Keratinocyte (primary cell): Measurements from ENCODE around the gene CFAP57. TPM values are rescaled to one million over a fixed set of nuclear protein-coding genes. Genes with fewer than 3 reads are reported as not detected.
A peak's percentile ranks its signal among the peaks of the same experiment; 100 is the strongest.

Source experiments
- DNase-seq: peaks from one replicate; pipeline ENCODE4 v3.0.0-alpha.2; 2011; ENCODE audit warnings: low read depth, missing footprints, low spot score
- FAIRE-seq: peaks from 2 replicates; lab custom pipeline; 2011; peaks lifted over from hg19 to GRCh38; lab: Jason Lieb, UNC
- H2AFZ ChIP-seq: 2 replicates; pipeline ENCODE4 v1.6.0; 2012; ENCODE audit warnings: low read length, control low read depth, inconsistent platforms; ENCODE audit not compliant: control insufficient read depth
- H3K27ac ChIP-seq: 2 replicates; pipeline ENCODE4 v1.5.1; 2011; ENCODE audit warnings: low read length; ENCODE audit not compliant: control insufficient read depth, insufficient read depth
- H3K27me3 ChIP-seq: 3 replicates; pipeline ENCODE4 v1.6.0; 2011; ENCODE audit warnings: low read length; ENCODE audit not compliant: control insufficient read depth, insufficient read depth; ENCODE audit errors: extremely low read depth
- H3K36me3 ChIP-seq, 2 experiments: 2 replicates in 1 of 2; 3 replicates in 1 of 2; pipeline ENCODE4 v1.5.1; 2011; ENCODE audit warnings: low read length in 2 of 2, mild to moderate bottlenecking in 1 of 2; ENCODE audit not compliant: control insufficient read depth in 2 of 2, insufficient read depth in 2 of 2; ENCODE audit errors: extremely low read depth in 1 of 2
- H3K4me1 ChIP-seq: 3 replicates; pipeline ENCODE4 v1.5.1; 2011; ENCODE audit warnings: low read length; ENCODE audit not compliant: control insufficient read depth, insufficient read depth; ENCODE audit errors: extremely low read depth
- H3K4me2 ChIP-seq: 3 replicates; pipeline ENCODE4 v1.6.0; 2011; ENCODE audit warnings: low read depth, low read length; ENCODE audit not compliant: control insufficient read depth, insufficient read depth; ENCODE audit errors: extremely low read depth
- H3K4me3 ChIP-seq, 3 experiments: fragments of 200-600 bp in 1 of 3; sonication (generic) in 1 of 3; 2 replicates in 2 of 3; 3 replicates in 1 of 3; pipeline ENCODE4 v1.5.1; 2011 to 2016; ENCODE audit warnings: low read length in 3 of 3, mild to moderate bottlenecking in 3 of 3, control low read depth in 2 of 3, inconsistent platforms in 1 of 3, low read depth in 1 of 3, mixed read lengths in 1 of 3, mixed run types in 1 of 3, moderate library complexity in 1 of 3; ENCODE audit not compliant: control insufficient read depth in 2 of 3, insufficient read depth in 2 of 3; ENCODE audit errors: extremely low read depth in 1 of 3
- H3K79me2 ChIP-seq: 2 replicates; pipeline ENCODE4 v1.6.0; 2012; ENCODE audit warnings: low read length; ENCODE audit not compliant: control insufficient read depth, insufficient read depth
- H3K9ac ChIP-seq: 3 replicates; pipeline ENCODE4 v1.6.0; 2011; ENCODE audit warnings: low read length; ENCODE audit not compliant: control insufficient read depth, insufficient read depth; ENCODE audit errors: extremely low read depth
- H3K9me1 ChIP-seq: 3 replicates; pipeline ENCODE4 v1.6.0; 2011; ENCODE audit warnings: low read length; ENCODE audit not compliant: control insufficient read depth, insufficient read depth; ENCODE audit errors: extremely low read depth
- H3K9me3 ChIP-seq: 2 replicates; pipeline ENCODE4 v1.5.1; 2012; ENCODE audit warnings: low read depth, low read length; ENCODE audit not compliant: control insufficient read depth
- H4K20me1 ChIP-seq: 3 replicates; pipeline ENCODE4 v1.6.0; 2011; ENCODE audit warnings: low read length; ENCODE audit not compliant: control insufficient read depth, insufficient read depth; ENCODE audit errors: extremely low read depth
- EZH2 ChIP-seq: IDR thresholded peaks from one replicate; pipeline ENCODE4 v1.6.1; 2012; ENCODE audit warnings: inconsistent platforms, mild to moderate bottlenecking, low read length, moderate library complexity
- dilution Hi-C: fragments of 300-500 bp; cut with MboI; formaldehyde crosslinking; loops from one replicate; pipeline ENCODE4 v1.7.0; 2020; ENCODE audit warnings: low sequenced_read_pairs; ENCODE audit not compliant: extremely low pct_ligation_motif_present
- polyA plus RNA-seq, 5 experiments: library from polyadenylated mRNA; depleted of rRNA in 3 of 5; stranded (reverse) in 3 of 5; stranded (forward) in 1 of 5; unstranded in 1 of 5; fragments of >200 nt; gene quantifications; 1 replicate in 1 of 5; 2 replicates in 3 of 5; 3 replicates in 1 of 5; pipeline versions ENCODE4 v1.2.1 to v1.2.3, GENCODE V29; 2011 to 2012; ENCODE audit warnings: missing spikeins in 2 of 5, low read depth in 1 of 5, low replicate concordance in 1 of 5
- TF ChIP-seq, protein P1 (sequence below), 3 experiments: IDR thresholded peaks in 1 of 3; conservative IDR thresholded peaks in 1 of 3; optimal IDR thresholded peaks in 1 of 3; 2 replicates in 2 of 3; 3 replicates in 1 of 3; pipeline versions ENCODE3 to v1.5.1; 2011; ENCODE audit warnings: low read length in 3 of 3, mild to moderate bottlenecking in 3 of 3, moderate library complexity in 2 of 3, control low read depth in 1 of 3, inconsistent platforms in 1 of 3; ENCODE audit not compliant: insufficient read depth in 2 of 3; ENCODE audit errors: extremely low read depth in 1 of 3

CFAP57 gene
- polyA plus RNA-seq, 1 donor (not counting 4 experiments of a cell fraction or from before 2014, with no cell fraction given) = 0.39 TPM

DNA sequence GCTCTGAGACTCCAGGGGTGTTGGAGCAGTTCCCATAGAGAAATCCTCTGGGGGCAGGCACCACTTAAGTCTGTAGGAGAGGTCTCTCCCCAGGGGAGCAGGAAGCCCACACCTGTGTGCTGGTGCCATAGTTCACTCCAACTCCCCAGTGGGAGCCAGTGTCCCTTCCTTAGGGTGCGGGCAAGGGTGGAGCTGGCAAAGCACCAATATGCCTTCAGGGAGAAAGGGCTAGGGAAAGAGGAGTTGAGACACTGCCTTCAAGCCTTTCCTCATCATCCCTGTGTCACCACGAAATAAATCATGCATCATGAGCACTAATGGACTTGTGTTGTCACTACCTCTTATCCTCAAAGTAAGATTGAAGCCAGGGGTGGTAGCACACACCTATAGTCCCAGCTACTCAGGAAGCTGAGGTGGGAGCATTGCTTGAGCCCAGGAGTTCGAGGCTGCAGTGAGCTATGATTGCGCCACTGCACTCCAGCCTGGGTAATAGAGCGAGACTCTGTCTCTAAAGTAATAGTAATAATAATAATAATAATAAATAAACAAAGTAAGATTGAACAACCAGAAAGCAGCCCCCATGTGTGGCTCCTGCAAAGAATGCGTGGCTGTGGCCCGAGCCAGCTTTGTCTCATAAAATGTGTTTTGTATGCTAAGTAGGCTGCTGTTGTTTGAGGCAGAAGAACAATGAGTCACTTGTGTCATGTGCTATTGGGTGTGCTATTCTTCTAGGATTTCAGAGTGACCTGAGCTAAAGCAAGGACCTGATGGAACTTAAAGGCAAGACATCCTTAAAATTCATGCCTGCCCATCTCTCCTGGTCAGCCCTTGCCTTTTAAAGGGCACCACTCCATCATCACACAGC, 122.0 kb downstream of the CFAP57 start:
- Histone ChIP-seq H3K9ac (no peak overlapping the region), H3K9me3 (no peaks in the 10 kb centered on the region), H3K79me2 (no peaks in the 10 kb centered on the region), H3K4me3 (no peak overlapping the region), H3K27ac (no peak overlapping the region), H3K27me3 (no peaks in the 10 kb centered on the region), H3K4me1 (peaks cover 9% of the 10 kb centered on the region), H4K20me1 (no peaks in the 10 kb centered on the region), H3K36me3 (no peaks in the 10 kb centered on the region), H2AFZ (no peak overlapping the region), H3K4me2 (no peak overlapping the region), H3K9me1 (no peaks in the 10 kb centered on the region)
- FAIRE-seq (peak; percentile 41), DNase-seq (no peak)
- dilution Hi-C loops = no loop called here
- TF ChIP-seq, protein P1, sequence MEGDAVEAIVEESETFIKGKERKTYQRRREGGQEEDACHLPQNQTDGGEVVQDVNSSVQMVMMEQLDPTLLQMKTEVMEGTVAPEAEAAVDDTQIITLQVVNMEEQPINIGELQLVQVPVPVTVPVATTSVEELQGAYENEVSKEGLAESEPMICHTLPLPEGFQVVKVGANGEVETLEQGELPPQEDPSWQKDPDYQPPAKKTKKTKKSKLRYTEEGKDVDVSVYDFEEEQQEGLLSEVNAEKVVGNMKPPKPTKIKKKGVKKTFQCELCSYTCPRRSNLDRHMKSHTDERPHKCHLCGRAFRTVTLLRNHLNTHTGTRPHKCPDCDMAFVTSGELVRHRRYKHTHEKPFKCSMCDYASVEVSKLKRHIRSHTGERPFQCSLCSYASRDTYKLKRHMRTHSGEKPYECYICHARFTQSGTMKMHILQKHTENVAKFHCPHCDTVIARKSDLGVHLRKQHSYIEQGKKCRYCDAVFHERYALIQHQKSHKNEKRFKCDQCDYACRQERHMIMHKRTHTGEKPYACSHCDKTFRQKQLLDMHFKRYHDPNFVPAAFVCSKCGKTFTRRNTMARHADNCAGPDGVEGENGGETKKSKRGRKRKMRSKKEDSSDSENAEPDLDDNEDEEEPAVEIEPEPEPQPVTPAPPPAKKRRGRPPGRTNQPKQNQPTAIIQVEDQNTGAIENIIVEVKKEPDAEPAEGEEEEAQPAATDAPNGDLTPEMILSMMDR (optimal IDR thresholded peaks at IDR 0.05 in 1 of 3, IDR thresholded peaks at IDR 0.05 in 1 of 3, conservative IDR thresholded peaks at IDR 0.05 in 1 of 3; ENCODE audit: extremely low read depth in 1 of 3, insufficient read depth in 2 of 3, low read length in 3 of 3) = no peak
- no peak for TF ChIP-seq EZH2

DNA sequence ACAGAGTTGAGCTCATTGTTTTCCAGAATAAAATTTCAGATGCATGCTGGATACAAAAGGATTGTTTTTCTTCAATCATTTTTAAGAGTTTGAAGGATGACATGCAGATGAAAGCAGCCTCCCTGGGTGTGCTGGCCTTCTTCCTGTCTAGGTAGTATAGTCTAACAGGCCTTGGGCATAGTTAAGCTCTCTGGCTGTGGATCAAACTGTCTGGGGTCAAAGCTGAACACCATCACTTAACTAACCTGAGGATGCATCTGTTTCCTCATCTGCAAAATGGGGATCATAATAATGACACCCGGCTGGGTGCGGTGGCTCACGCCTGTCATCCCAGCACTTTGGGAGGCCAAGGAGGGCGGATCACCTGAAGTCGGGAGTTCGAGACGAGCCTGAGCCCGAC, 122.6 kb downstream of the CFAP57 start:
- H3K27ac ChIP-seq = no peak overlapping the region
- FAIRE-seq = no peak

More for the DNA sequence above, 122.6 kb downstream of the CFAP57 start:
- Histone ChIP-seq H2AFZ (no peak overlapping the region), H3K27me3 (no peaks in the 10 kb centered on the region), H4K20me1 (no peaks in the 10 kb centered on the region), H3K9ac (no peak overlapping the region), H3K9me3 (no peaks in the 10 kb centered on the region), H3K4me2 (no peak overlapping the region), H3K79me2 (no peaks in the 10 kb centered on the region), H3K4me3 (no peak overlapping the region), H3K9me1 (no peaks in the 10 kb centered on the region), H3K4me1 (peaks cover 9% of the 10 kb centered on the region), H3K36me3 (no peaks in the 10 kb centered on the region)
- dilution Hi-C loops = no loop called here
- TF ChIP-seq, protein P1 (optimal IDR thresholded peaks at IDR 0.05 in 1 of 3, IDR thresholded peaks at IDR 0.05 in 1 of 3, conservative IDR thresholded peaks at IDR 0.05 in 1 of 3; ENCODE audit: extremely low read depth in 1 of 3, insufficient read depth in 2 of 3, low read length in 3 of 3) = no peak
- TF ChIP-seq EZH2 = no peak
- DNase-seq = no peak
